NCI-H1694 treated with DMSO at 0.1 percent for 48 hours (cell line): Measurements from ENCODE around the gene JAG2.

ENCODE experiments used
- DNase-seq: peaks from one replicate; lab custom pipeline; 2025; lab: John Stamatoyannopoulos, UW

Gene JAG2

GRCh38 chr14:105151084-105151837 lies 17.3 kb downstream of the JAG2 start:
- no peak for DNase-seq

- DNase-seq = no peak
Observed at GRCh38 chr14:105150368-105151083, 18.1 kb downstream of the JAG2 start.

GRCh38 chr14:105150026-105150367 lies 18.6 kb downstream of the JAG2 start:
- no peak for DNase-seq

- DNase-seq = no peak
Observed at GRCh38 chr14:105149146-105149781, 19.3 kb downstream of the JAG2 start.

GRCh38 chr14:105148604-105149145 lies 19.9 kb downstream of the JAG2 start:
- no peak for DNase-seq

GRCh38 chr14:105147671-105148603 lies 20.6 kb downstream of the JAG2 start:
- no peak for DNase-seq

DNA sequence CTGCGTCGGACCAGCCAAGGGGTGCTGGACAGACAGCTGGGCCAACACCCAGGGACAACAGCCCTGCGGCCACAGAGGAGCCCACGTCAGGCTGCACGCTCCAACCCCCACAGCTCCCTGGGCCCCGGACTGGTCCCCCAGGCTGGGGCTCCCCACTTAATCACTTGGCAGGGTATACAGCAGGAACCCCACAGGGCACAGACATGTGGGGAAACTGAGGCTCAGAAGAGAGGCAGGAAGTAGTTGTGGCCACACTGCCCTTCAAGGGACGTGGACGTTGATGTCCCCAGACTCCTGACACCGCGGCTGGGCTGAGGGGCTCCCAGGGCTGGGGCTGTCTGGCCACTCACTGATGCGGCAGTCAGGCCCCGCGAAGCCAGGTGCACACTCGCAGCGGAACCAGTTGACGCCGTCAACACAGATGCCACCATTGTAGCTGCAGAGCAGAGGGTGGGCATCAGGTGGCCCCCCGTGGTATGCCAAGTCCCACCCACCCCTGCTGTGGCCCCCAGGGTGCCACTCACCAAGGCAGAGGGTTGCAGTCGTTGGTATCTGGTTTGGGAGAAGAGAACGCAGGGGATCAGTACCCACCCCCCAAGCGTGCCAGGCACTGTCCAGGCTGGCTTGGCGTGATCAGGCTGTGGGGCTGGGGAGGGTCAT lies 21.5 kb downstream of the JAG2 start:
- DNase-seq = no peak

DNA sequence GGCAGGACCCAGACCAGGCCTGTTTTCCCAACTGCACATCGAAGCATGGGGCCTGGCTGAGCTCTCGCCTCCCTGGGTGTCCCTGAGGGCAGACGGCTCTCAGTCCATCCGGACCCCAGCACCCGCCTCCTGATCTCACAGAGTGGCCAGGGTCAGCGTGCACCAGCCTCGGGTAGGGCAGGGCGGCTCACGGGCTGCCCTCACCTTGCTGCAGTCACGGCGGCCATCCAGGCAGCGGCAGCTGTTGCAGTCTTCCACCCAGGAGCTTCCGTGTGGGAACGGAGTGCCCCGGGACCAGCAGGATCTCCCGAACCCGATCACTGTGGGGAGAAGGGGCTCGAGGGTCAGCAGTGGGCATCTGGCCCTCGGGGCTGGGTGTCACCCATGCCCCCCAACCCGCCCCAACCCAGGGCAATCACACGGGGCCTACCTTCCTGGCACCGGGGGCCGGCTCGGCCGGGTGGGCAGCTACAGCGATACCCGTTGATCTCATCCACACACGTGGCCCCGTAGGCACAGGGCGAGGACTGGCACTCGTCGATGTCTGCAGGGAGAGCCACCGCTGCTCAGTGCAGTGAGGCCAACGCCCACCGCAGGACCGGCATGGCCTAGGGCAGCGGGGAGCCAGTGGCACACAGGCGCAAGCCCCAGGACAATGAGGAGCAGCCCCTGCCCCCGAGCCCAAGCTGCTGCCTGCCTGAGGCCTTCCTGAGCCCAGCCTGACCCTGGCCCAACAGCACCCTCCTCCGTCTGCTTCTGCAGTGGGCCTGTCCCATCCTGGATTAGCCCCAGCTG lies 22.2 kb downstream of the JAG2 start:
- DNase-seq = no peak

DNA sequence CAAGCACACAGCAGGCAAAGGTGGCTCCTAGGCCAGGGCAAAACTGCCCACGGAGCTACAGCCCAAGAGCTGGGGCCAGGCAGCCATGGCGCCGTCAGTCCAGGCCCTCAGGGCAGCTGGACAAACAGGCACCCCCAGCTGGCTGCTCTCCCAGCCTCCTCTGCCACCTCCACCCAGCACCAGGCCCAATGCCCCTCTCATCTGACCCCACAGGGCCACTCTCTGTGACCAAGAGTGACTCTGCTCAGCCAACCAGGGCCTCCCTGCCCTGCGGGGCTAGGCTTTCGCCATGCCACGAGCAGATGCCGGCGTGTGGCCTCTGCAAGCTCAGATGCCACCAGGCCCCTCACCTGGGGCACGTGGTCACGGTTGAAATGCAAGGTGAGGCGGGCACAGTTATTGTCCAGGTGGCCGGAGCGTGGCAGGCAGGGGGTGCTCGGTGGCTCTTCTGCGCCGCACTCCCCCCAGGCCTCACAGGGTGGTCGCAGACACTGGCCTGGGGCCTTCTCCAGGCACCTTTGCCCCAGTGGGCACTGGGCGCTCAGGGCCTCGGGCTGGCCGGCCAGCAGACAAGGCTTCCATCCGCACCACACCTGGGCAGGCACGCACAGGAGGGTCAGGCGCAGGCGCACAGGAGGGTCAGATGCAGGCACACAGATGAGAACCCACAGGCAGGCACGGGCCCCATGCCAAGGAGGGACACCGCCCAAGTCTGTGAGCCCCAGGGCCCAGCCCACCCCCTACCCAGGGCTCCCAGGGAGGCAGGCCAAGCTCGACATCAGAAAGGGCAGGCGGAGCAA lies 23.0 kb downstream of the JAG2 start:
- DNase-seq = no peak

DNA sequence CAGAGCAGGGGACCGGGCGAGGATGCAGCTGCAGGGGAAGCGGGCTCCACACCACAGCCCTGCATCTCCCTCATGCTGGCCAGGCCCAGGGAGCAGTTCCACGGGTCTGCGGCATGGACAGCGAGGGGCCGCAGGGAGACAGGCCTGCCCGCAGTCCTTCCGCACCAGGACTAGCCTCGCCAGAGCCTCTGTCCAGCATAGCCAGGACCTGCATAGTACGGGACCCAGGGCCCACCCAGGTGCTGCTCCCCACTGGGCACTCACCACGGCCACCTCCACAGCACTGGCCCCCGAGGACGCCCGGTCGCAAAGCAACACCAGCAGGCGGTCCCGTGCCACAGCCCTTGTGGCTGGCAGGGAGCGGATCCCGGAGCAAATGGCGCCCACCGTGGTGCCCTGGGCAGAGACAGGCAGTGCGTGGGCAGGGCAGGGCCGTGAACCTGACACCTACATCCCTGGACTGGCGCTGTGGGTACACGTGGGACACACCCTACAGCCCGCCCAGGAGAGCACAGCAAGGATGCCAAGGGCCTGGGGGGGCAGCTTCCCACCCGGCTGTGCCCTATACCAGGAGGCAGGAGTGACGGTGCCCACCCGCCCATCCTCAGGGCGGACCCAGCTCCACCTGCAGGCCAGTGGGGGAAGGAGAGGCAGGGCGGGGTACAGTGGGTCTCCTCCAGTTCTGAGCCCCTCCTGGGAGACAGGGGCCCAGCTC lies 23.8 kb downstream of the JAG2 start:
- DNase-seq = no peak

- no peak for DNase-seq
Observed at GRCh38 chr14:105144026-105144665, 24.4 kb downstream of the JAG2 start.

GRCh38 chr14:105143451-105144025 lies 25.0 kb downstream of the JAG2 start:
- no peak for DNase-seq

GRCh38 chr14:105142651-105143450 lies 25.7 kb downstream of the JAG2 start:
- no peak for DNase-seq

DNA sequence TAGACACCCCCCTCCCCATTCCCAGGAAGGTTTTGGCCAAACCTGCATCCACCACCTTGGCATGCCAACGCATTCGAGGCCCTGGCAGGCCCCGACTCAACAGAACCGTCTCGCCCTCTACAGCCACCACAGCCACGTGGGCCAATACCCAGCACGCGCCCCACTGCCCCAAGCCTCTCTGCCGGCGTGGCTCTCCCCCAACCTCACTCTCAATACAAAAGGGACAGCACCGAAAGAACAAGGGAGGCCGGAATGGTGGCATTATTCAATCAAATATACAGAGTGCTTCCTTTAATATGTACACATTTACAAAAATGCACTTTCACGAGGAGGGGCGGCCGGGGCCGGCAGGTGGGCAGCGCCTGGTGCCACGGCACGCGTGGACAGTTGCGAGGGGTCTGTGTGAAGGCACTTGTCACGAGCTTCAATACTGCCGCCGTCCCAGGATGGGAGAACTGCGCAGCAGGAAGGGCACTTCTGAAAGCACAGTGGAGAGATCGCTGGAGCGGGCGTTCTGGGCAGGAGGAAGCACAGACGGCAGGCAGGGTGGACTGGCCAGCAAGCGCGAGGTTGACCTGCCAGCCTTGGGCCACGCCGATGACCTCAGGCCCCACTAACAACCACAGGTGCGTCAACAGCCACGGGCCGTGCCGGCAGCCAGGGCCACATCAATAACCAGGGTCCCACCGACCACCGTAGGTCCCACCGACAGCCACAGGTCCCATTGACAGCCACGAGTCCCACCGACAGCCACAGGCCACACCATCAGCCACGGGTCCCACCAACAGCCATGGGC lies 26.9 kb downstream of the JAG2 start:
- DNase-seq = no peak

DNA sequence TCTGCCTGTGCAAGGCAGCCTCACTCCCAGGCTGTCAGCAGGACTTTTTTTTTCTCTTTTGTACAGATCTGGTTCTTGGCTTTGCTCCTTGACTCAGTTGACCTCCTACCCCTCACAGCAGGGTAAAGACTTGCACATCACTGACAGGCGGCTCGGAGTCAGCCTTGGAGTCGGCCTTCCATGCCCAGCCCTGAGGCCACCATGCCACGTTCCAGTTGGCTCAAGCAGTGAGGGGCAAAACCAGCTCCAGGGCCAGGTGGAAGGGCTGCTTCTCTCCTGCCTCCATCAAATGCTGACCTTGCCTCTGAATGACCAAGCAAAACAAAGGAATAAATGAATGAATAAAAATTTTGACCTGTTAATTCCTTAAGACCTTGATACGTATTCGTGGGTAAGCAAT lies 27.6 kb downstream of the JAG2 start:
- no peak for DNase-seq

- DNase-seq = no peak
Observed at GRCh38 chr14:105140581-105140980, 28.0 kb downstream of the JAG2 start.
